Cardiac fibroblast (primary cell): Measurements from ENCODE around the gene CD34.
A peak's percentile ranks its signal among the peaks of the same experiment; 100 is the strongest.

ENCODE experiments used
- DNase-seq, 2 donors: peaks; one replicate each; pipeline versions ENCODE4 v3.0.0 to v3.0.0-alpha.2; 2010; ENCODE audit warnings: low read depth in 2 of 2
- H3K4me3 ChIP-seq, 2 donors: replicated peaks in 1 of 2; 1 replicate in 1 of 2; 2 replicates in 1 of 2; pipeline ENCODE4 v1.5.1; 2011; ENCODE audit warnings: low read depth in 2 of 2, low read length in 2 of 2, mild to moderate bottlenecking in 2 of 2, moderate library complexity in 1 of 2
- TF ChIP-seq, protein P1 (sequence below): IDR thresholded peaks from one replicate; pipeline ENCODE4 v1.5.1; 2011; ENCODE audit warnings: low read depth, mild to moderate bottlenecking, low read length, inconsistent platforms

Gene CD34

DNA sequence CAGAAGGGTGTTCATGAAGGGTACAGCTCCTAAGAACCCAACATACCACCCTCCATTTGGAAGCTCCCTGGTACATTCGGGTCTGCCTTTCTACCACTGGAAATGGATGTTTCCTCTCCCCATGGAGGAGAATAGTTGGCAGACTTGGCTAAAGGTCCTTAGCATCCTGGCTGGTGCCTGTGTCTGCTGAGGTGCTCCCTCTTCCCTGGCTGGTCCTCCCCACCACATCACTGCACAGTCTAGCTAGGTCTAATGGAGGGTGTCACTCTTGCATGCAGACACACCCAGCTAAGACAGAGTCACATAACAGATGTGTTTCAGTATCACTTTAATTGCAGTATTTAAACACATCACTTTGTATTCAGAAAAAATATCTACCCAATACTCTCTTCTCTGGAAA is 24.7 kb downstream of the CD34 start:
- no peak overlapping the region for H3K4me3 ChIP-seq
- no peak for DNase-seq
- TF ChIP-seq, protein P1, sequence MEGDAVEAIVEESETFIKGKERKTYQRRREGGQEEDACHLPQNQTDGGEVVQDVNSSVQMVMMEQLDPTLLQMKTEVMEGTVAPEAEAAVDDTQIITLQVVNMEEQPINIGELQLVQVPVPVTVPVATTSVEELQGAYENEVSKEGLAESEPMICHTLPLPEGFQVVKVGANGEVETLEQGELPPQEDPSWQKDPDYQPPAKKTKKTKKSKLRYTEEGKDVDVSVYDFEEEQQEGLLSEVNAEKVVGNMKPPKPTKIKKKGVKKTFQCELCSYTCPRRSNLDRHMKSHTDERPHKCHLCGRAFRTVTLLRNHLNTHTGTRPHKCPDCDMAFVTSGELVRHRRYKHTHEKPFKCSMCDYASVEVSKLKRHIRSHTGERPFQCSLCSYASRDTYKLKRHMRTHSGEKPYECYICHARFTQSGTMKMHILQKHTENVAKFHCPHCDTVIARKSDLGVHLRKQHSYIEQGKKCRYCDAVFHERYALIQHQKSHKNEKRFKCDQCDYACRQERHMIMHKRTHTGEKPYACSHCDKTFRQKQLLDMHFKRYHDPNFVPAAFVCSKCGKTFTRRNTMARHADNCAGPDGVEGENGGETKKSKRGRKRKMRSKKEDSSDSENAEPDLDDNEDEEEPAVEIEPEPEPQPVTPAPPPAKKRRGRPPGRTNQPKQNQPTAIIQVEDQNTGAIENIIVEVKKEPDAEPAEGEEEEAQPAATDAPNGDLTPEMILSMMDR: no peak

- DNase-seq: peak; percentile 89 to 94
- TF ChIP-seq, protein P1: peak; percentile 96
- H3K4me3 ChIP-seq: no peak overlapping the region
Measured at GRCh38 chr1:207885129-207886032, 25.5 kb downstream of the CD34 start.

- no peak for DNase-seq
- no peak overlapping the region for H3K4me3 ChIP-seq
- TF ChIP-seq, protein P1: no peak
Measured at GRCh38 chr1:207884266-207885029, 26.5 kb downstream of the CD34 start.

DNA sequence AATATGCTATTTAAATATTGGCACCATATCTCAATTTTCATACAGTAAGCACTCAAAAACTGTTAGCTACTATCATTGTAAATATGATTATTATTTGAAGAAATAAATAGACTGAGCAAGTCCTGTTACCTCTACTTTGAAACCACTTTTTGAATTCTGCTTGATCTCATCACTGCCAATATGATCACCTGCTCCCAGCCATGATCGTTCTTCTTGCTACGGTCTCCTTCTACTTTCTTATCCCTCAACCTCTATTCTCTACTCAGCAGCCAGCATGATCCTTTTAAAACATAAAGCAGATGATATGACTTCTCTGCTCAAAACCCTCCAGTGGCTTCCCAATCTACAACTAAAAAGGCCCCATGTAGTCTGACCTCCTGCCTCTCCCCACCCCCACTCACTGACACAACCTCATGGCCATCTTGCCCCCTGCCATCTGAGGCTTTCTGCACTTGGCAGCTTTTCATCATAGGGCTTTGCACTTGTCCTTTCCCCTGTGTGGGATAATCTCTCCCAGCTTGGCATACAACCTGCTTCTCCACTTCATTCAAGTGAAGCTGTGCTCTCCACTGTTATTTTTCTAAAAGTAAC is 27.2 kb downstream of the CD34 start:
- no peak for DNase-seq
- TF ChIP-seq, protein P1: no peak
- H3K4me3 ChIP-seq: no peak overlapping the region

DNA sequence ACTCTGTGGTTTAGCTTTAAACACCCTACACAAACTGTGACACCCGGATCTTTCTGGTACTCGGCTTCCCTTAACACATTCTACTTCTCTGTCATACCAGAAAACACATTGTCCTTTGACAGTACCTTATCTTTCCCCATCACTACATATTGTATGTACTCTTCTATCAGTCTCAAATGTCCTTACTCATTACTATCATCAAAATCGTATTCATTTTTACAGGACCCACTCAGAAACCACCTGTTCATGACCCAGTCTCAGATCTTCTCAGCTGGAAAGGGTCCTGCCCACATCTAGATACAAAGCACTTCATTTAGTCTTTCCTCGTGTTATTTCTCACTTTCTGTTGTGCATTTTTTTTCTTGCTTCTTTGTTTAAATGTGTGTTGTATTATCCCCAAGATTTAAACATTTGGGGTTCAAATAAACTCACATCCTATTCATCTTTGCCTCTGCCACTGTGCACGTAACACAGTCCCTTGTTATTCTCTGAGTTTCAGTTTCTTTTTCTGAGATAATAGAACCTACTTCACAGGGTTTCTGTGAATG is 27.7 kb downstream of the CD34 start:
- H3K4me3 ChIP-seq: no peak overlapping the region
- TF ChIP-seq, protein P1: no peak
- no peak for DNase-seq

- H3K4me3 ChIP-seq: no peak overlapping the region
- TF ChIP-seq, protein P1: no peak
- DNase-seq: no peak
Measured at GRCh38 chr1:207882692-207883091, 28.2 kb downstream of the CD34 start.
